ENCODE measurements around the gene RPGR. TPM values are rescaled to one million over a fixed set of nuclear protein-coding genes. Genes with fewer than 3 reads are reported as not detected.

The RPGR gene
- total and polyA plus RNA-seq, 3 donors from 2014 or later = 8.0 to 25.6 (median 21.0) TPM

GRCh38 chrX:38262715-38263620 lies 64.3 kb downstream of the RPGR start:
- intact Hi-C loops (cut with DNase I; ENCODE audit: low total_unique reads) = no loop called here
- no peak overlapping the region for H3K27ac ChIP-seq
- H3K9me3 ChIP-seq = no peaks in the 10 kb centered on the region
- H3K4me1 ChIP-seq = no peaks in the 10 kb centered on the region
- no peak overlapping the region for H3K4me3 ChIP-seq
- TF ChIP-seq CTCF (IDR thresholded peaks at IDR 0.05) (no peak), POLR2A (IDR thresholded peaks at IDR 0.05) (no peak)
- no peaks in the 10 kb centered on the region for H3K27me3 ChIP-seq
- WGBS, 2 donors = 84 to 92% methylated on average over 9 of the region's 9 CpGs
- H3K36me3 ChIP-seq (ENCODE audit: low read depth, missing control alignments) = no peaks in the 10 kb centered on the region
- DNase-seq = no peak

- H3K27me3 ChIP-seq = no peaks in the 10 kb centered on the region
- no peak overlapping the region for H3K4me3 ChIP-seq
- no peak for DNase-seq
- WGBS, 2 donors = 55 to 70% methylated on average over 4 of the region's 4 CpGs
- H3K9me3 ChIP-seq = no peaks in the 10 kb centered on the region
- TF ChIP-seq POLR2A (IDR thresholded peaks at IDR 0.05) (no peak), CTCF (IDR thresholded peaks at IDR 0.05) (no peak)
- no peaks in the 10 kb centered on the region for H3K4me1 ChIP-seq
- intact Hi-C loops (cut with DNase I; ENCODE audit: low total_unique reads) = no loop called here
- no peaks in the 10 kb centered on the region for H3K36me3 ChIP-seq (ENCODE audit: low read depth, missing control alignments)
- no peak overlapping the region for H3K27ac ChIP-seq
Observed at GRCh38 chrX:38260231-38260630, 67.1 kb downstream of the RPGR start.

- H3K36me3 ChIP-seq (ENCODE audit: low read depth, missing control alignments) = no peaks in the 10 kb centered on the region
- H3K4me1 ChIP-seq = no peaks in the 10 kb centered on the region
- no peak for TF ChIP-seq CTCF (IDR thresholded peaks at IDR 0.05)
- no peak for TF ChIP-seq POLR2A (IDR thresholded peaks at IDR 0.05)
- no peak overlapping the region for H3K27ac ChIP-seq
- no peaks in the 10 kb centered on the region for H3K27me3 ChIP-seq
- no peak overlapping the region for H3K4me3 ChIP-seq
- intact Hi-C loops (cut with DNase I; ENCODE audit: low total_unique reads) = no loop called here
- H3K9me3 ChIP-seq = no peaks in the 10 kb centered on the region
- 80 to 86% methylated on average over 6 to 15 of the region's 30 CpGs for WGBS, 2 donors
- DNase-seq = no peak
Observed at GRCh38 chrX:38256019-38256418, 71.3 kb downstream of the RPGR start.

GRCh38 chrX:38249965-38250364 lies 77.3 kb downstream of the RPGR start:
- H3K4me1 ChIP-seq = no peaks in the 10 kb centered on the region
- no peak overlapping the region for H3K27ac ChIP-seq
- no peaks in the 10 kb centered on the region for H3K27me3 ChIP-seq
- no peak for DNase-seq
- WGBS, 2 donors = 15 to 55% methylated on average over 2 of the region's 2 CpGs
- intact Hi-C loops (cut with DNase I; ENCODE audit: low total_unique reads) = no loop called here
- H3K4me3 ChIP-seq = no peak overlapping the region
- H3K9me3 ChIP-seq = no peaks in the 10 kb centered on the region
- TF ChIP-seq CTCF (IDR thresholded peaks at IDR 0.05) (no peak), POLR2A (IDR thresholded peaks at IDR 0.05) (no peak)
- no peaks in the 10 kb centered on the region for H3K36me3 ChIP-seq (ENCODE audit: low read depth, missing control alignments)

- no peak overlapping the region for H3K27ac ChIP-seq
- 94 to 95% methylated on average over 2 of the region's 2 CpGs for WGBS, 2 donors
- H3K27me3 ChIP-seq = no peaks in the 10 kb centered on the region
- intact Hi-C loops (cut with DNase I; ENCODE audit: low total_unique reads) = no loop called here
- H3K4me1 ChIP-seq = no peaks in the 10 kb centered on the region
- no peak overlapping the region for H3K4me3 ChIP-seq
- H3K36me3 ChIP-seq (ENCODE audit: low read depth, missing control alignments) = no peaks in the 10 kb centered on the region
- no peak for DNase-seq
- TF ChIP-seq POLR2A (IDR thresholded peaks at IDR 0.05) (no peak), CTCF (IDR thresholded peaks at IDR 0.05) (no peak)
- H3K9me3 ChIP-seq = no peaks in the 10 kb centered on the region
Observed at GRCh38 chrX:38247051-38247450, 80.3 kb downstream of the RPGR start.

Data from testis (tissue), 3 donors.